ENCODE results near the gene NCAM2.
"Not testable (repeated sequence)": the region's sequence is repeated elsewhere in the genome, so short reads cannot be mapped to it uniquely, and the experiment has no call there.

NCAM2 gene

GRCh38 chr21:21345872-21346271 is 347.7 kb downstream of the NCAM2 start:
- DNase-seq = no peak

DNA sequence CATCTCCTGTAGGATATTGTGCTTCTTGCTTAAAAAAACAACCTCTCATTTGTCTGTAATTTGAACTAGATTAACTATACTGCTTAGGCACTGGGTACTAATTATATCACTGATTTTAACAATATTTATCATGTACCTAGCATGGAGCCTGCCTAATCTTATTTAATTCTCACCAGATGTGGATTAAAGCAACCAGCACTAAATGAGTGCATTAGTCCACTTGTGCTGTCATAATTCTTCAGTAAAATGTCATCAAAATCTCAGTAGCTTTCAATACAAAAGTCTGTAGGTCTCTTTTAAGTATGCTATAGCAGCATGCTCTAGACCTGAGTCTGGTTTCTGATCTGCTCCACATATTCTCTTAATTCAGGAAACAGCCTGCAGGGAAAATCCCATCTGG is 368.1 kb downstream of the NCAM2 start:
- no peak for DNase-seq

DNA sequence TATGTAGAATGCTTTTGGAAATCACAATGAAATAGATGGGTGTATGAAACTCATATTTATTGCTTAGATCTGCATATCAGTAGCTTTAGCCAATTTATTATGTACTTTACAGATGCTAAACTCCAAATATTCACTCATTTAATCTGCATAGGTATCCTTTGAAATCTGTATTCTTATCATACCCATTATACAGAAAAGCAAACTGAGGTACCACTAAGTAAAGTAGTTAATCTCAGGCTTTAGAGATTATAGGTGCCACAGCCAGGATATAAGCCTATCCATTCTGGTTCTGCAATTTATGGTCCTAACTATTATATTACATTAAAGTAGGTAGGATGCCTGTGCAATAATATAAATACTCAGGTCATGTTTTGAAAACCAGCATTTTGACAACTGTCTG is 369.4 kb downstream of the NCAM2 start:
- DNase-seq = no peak

GRCh38 chr21:21373969-21374368 is 375.8 kb downstream of the NCAM2 start:
- DNase-seq = peak; percentile 12

- DNase-seq = peak; percentile 21
These were observed 384.9 kb downstream of the NCAM2 start for GRCh38 chr21:21383126-21383525.

DNA sequence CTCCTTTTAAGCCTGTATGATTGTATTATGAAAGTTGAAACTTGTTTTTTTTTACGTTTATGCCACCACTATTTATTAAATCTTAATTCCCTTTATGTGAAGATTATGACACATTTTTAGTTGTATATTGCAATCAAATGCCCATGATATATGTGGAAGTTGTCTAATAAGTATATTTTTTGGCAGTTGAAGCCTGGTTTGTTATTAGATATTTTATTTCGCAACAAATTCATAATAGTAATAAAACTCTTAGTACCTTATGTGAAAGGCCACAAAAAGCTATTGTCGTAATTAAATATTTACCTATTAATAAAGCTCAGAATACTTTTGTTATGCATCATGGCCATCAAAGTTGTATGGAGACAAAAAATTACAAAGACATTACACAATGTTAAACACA is 386.8 kb downstream of the NCAM2 start:
- no peak for DNase-seq

- DNase-seq = peak; percentile 3
These were observed 387.2 kb downstream of the NCAM2 start for GRCh38 chr21:21385404-21385803.

GRCh38 chr21:21387916-21388315 is 389.7 kb downstream of the NCAM2 start:
- no peak for DNase-seq

- DNase-seq = no peak
These were observed 395.9 kb downstream of the NCAM2 start for GRCh38 chr21:21394064-21394463.

DNA sequence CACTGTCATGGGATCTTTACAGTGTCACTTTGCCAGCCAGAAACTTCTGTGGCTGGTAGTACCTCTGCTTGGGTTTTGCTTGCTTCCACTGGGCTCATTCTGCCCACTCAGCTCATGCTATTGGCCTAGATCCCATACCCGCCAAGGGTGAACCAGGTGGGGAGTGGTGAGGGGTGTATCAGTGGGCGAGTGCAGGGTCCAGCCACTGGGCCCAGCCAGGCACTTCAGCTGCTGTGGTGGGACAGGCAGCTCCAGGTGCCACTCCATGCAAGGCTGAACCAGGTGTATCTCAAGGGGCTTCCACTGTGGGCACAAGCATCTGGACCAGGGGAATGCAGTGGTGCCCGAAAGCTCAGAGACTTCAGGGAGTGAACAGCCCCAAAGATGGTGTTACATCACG is 398.2 kb downstream of the NCAM2 start:
- no peak for DNase-seq

GRCh38 chr21:21397464-21397863 is 399.3 kb downstream of the NCAM2 start:
- no peak for DNase-seq

GRCh38 chr21:21401444-21401843 is 403.2 kb downstream of the NCAM2 start:
- DNase-seq = no peak

GRCh38 chr21:21402187-21402586 is 404.0 kb downstream of the NCAM2 start:
- DNase-seq = not testable (repeated sequence)

DNA sequence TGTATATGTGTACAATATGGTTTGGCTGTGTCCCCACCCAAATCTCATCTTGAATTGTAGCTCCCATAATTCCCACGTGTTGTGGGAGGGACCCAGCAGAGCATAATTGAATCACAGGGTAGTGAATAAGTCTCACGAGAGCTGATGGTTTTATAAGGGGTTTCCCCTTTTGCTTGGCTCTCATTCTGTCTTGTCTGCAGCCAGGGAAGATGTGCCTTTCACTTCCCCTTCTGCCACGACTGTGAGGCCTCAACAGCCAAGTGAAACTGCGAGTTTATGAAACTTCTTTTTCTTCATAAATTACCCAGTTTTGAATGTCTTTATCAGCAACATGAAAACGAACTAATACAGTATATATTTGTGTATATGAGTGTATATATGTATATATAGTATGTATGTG is 406.1 kb downstream of the NCAM2 start:
- not testable (repeated sequence) for DNase-seq

- DNase-seq = peak; percentile 8
These were observed 408.7 kb downstream of the NCAM2 start for GRCh38 chr21:21406921-21407320.

DNA sequence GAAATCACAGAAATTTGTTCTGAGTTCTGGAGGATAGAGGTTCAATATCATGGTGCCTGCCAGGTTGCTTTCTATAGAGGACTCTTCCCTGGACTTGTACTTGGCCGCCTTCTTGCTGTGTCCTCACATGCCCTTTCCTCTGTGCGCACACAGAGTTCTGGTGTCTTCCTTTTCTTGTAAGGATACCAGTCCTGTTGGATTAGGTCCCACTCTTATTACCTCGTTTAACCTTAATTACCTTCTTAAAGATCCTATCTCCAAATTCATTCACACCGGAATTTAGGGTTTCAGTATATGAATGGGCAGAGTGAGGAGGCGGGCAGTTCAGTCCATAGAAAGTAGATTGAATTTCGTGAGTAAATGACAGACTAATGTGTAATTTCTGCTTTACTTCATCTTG is 413.9 kb downstream of the NCAM2 start:
- DNase-seq = no peak

DNA sequence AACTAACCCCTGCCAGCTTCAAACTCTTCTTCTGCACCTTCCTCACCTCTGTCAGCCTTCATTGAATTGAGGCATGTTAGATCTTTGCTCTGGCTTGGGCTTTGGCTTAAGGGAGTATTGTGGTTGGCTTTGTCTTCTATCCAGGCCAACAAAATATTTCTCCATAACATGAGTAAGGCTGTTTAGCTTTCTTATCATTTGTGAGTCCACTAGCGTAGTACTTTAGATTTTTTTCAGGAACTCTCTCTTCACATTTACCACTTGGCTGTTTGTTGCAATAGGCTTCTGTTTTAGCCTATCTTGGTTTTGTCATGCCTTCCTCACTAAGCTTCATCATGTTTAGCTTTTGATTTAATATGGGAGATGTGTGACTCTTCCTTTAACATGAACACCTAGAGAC is 417.5 kb downstream of the NCAM2 start:
- DNase-seq = no peak

- no peak for DNase-seq
These were observed 436.7 kb downstream of the NCAM2 start for GRCh38 chr21:21434944-21435343.

DNA sequence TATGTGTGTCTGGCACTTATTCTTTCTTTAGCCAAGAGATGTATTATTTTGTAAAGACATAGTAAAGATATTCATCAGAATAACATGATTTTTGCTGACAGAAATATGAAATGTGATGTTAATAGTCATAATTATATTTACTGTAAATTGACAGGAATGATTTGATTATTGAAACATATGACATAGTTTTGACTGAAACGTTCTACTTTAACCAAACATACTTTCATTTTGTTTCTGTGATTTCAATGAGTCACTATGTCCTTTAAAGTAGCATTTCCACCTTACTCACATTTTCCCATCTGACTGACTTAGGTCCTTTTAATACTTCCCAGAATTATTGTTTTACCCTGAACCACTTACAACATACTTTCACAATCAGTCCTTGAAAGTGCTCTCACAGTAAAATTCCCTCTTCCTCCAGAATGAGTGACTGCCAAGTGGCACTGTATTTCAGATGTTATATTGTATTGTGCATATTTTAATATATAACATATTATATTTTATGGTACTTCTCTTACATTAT is 437.9 kb downstream of the NCAM2 start:
- DNase-seq = peak; percentile 61

- peak; percentile 10 for DNase-seq
These were observed 441.6 kb downstream of the NCAM2 start for GRCh38 chr21:21439761-21440160.

GRCh38 chr21:21457077-21457476 is 458.9 kb downstream of the NCAM2 start:
- no peak for DNase-seq

- no peak for DNase-seq
These were observed 460.0 kb downstream of the NCAM2 start for GRCh38 chr21:21458124-21458631.

GRCh38 chr21:21460979-21461378 is 462.8 kb downstream of the NCAM2 start:
- no peak for DNase-seq

- no peak for DNase-seq
These were observed 465.2 kb downstream of the NCAM2 start for GRCh38 chr21:21463456-21463855.

DNA sequence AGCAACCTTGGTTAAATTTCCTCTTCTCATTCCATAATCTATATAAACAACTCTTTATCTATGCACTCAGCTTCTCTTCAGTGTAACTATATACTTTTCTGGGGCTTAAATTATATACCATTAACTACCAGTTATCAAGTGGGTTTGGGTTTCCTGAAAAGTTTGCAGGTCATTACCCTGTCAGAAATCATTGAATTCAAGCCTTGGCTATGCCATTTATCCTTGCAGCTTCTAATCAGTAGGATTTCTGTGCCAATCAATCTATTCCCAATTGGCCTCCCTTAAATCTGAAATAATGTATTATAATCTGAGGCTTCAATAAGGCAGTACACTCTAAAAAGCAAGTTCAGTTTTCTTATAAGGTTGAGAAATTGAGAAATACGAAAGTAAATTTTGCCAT is 466.5 kb downstream of the NCAM2 start:
- DNase-seq = no peak

DNA sequence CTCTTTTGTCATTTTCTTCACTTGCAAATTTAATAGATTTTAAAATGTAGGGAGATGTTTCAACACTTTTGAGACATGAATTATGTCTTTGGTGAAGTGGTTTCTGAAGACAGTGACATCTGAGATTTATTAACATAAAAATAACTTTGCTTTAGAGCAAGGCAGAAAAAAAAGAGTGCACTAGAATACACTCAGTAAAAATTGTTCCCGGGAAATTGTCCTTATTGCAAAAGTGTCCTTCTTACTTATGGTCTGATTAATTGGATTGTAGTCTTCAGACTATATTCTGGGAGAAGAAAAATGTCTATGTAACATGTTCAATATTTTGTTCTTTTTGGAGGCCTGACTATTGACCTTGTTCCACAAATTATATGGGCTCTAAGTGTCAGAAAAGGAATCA is 468.5 kb downstream of the NCAM2 start:
- DNase-seq = no peak

Measured in fibroblast of skin of right biceps (primary cell).